Measurements from ENCODE around the gene RNF5. TPM values are rescaled to one million over a fixed set of nuclear protein-coding genes. Genes with fewer than 3 reads are reported as not detected.

The RNF5 gene
- total RNA-seq, 1 experiment from 2014 or later, result 82.3 TPM

GRCh38 chr6:32216998-32217397 lies 38.8 kb downstream of the RNF5 start:
- in situ Hi-C loops (cut with HindIII; ENCODE audit: low pct_unique_long_range_greater_than_20kb, low sequenced_read_pairs), result no loop called here
- H3K27ac ChIP-seq (ENCODE audit: low read length), result no peak overlapping the region
- ChIA-PET POLR2A (no interaction called here), CTCF (interaction anchor here (0.6 kb wide), 1 partner anchor 9 kb away, joined by 3 read pairs; no protein-coding TSS in a partner anchor)
- no peak for DNase-seq (ENCODE audit: low read depth, low spot score)
- no peaks in the 10 kb centered on the region for H3K4me1 ChIP-seq (ENCODE audit: control insufficient read depth, insufficient read depth, low read length)
- H3K9me3 ChIP-seq (ENCODE audit: control insufficient read depth, insufficient read depth, low read depth, low read length), result no peaks in the 10 kb centered on the region
- no peaks in the 10 kb centered on the region for H3K27me3 ChIP-seq (ENCODE audit: control insufficient read depth, insufficient read depth, low read length)
- BruUV-seq (replicated peaks), result no TSS peak
- no peak for ATAC-seq
- TF ChIP-seq SIN3A (IDR thresholded peaks at IDR 0.05; ENCODE audit: borderline replicate concordance, insufficient read depth, low read depth, low read length) (no peak), CTCF (IDR thresholded peaks at IDR 0.05) (no peak), POLR2AphosphoS5 (IDR thresholded peaks at IDR 0.05; ENCODE audit: low read depth, low read length) (no peak), REST (IDR thresholded peaks at IDR 0.05; ENCODE audit: insufficient read depth in 1 of 2, low read depth in 2 of 2, low read length in 1 of 2) (no peak), TCF7L2 (IDR thresholded peaks at IDR 0.05; ENCODE audit: low read depth, low read length) (no peak)
- H3K36me3 ChIP-seq (ENCODE audit: control insufficient read depth, insufficient read depth, low read length), result no peaks in the 10 kb centered on the region
- intact Hi-C loops (cut with micrococcal nuclease; ENCODE audit: unreplicated experiment), result no loop called here
- no peak overlapping the region for H3K4me3 ChIP-seq (ENCODE audit: low read depth in 2 of 2, low read length in 2 of 2)

GRCh38 chr6:32218167-32218566 lies 40.0 kb downstream of the RNF5 start:
- no peak for ATAC-seq
- Histone ChIP-seq H3K27ac (ENCODE audit: low read length) (no peak overlapping the region), H3K9me3 (ENCODE audit: control insufficient read depth, insufficient read depth, low read depth, low read length) (no peaks in the 10 kb centered on the region), H3K36me3 (ENCODE audit: control insufficient read depth, insufficient read depth, low read length) (no peaks in the 10 kb centered on the region), H3K4me3 (ENCODE audit: low read depth in 2 of 2, low read length in 2 of 2) (no peak overlapping the region), H3K4me1 (ENCODE audit: control insufficient read depth, insufficient read depth, low read length) (no peaks in the 10 kb centered on the region), H3K27me3 (ENCODE audit: control insufficient read depth, insufficient read depth, low read length) (no peaks in the 10 kb centered on the region)
- intact Hi-C loops (cut with micrococcal nuclease; ENCODE audit: unreplicated experiment), result no loop called here
- no TSS peak for BruUV-seq (replicated peaks)
- ChIA-PET CTCF (no interaction called here), POLR2A (no interaction called here)
- TF ChIP-seq REST (IDR thresholded peaks at IDR 0.05; ENCODE audit: insufficient read depth in 1 of 2, low read depth in 2 of 2, low read length in 1 of 2) (no peak), POLR2AphosphoS5 (IDR thresholded peaks at IDR 0.05; ENCODE audit: low read depth, low read length) (no peak), TCF7L2 (IDR thresholded peaks at IDR 0.05; ENCODE audit: low read depth, low read length) (no peak), CTCF (IDR thresholded peaks at IDR 0.05) (no peak)
- no peak for DNase-seq (ENCODE audit: low read depth, low spot score)
- in situ Hi-C loops (cut with HindIII; ENCODE audit: low pct_unique_long_range_greater_than_20kb, low sequenced_read_pairs), result no loop called here

All from Panc1 (cell line).